Prostate gland (tissue), 2 donors: ENCODE data around the gene VPS41. TPM values are rescaled to one million over a fixed set of nuclear protein-coding genes. Genes with fewer than 3 reads are reported as not detected.
"Not testable (repeated sequence)": the region's sequence is repeated elsewhere in the genome, so short reads cannot be mapped to it uniquely, and the experiment has no call there.

Experiments
- DNase-seq: peaks from one replicate; pipeline ENCODE4 v3.0.0-alpha.2; 2019; ENCODE audit warnings: low spot score
- H3K27ac ChIP-seq, 2 donors: fragments of 200-600 bp; sonication (generic); 2 replicates each; pipeline ENCODE4 v1.5.1; 2017 to 2019
- H3K27me3 ChIP-seq: fragments of 200-600 bp; sonication (generic); replicated peaks from 2 replicates; pipeline ENCODE4 v1.5.1; 2019; ENCODE audit not compliant: insufficient read depth
- H3K36me3 ChIP-seq, 2 donors: fragments of 200-600 bp; sonication (generic); 1 replicate in 1 of 2; 2 replicates in 1 of 2; pipeline versions ENCODE4 v1.5.1 to v1.8.1; 2017 to 2019
- H3K4me1 ChIP-seq: fragments of 200-600 bp; sonication (generic); replicated peaks from 2 replicates; pipeline ENCODE4 v1.5.1; 2019
- H3K4me3 ChIP-seq, 2 donors: fragments of 200-600 bp; sonication (generic); 2 replicates each; pipeline ENCODE4 v1.5.1; 2017 to 2019
- H3K9me3 ChIP-seq: fragments of 200-600 bp; sonication (generic); 2 replicates; pipeline ENCODE4 v1.5.1; 2017
- CTCF ChIP-seq, 4 experiments: fragments of 200-600 bp in 2 of 4; fragments of 450-650 bp in 2 of 4; sonication (generic) in 2 of 4; IDR thresholded peaks; 1 replicate in 3 of 4; 2 replicates in 1 of 4; pipeline ENCODE4 v1.5.1; 2016 to 2019; ENCODE audit warnings: antibody characterized with exemption in 4 of 4, mild to moderate bottlenecking in 2 of 4, moderate library complexity in 2 of 4
- POLR2A ChIP-seq: fragments of 450-650 bp; IDR thresholded peaks from one replicate; pipeline ENCODE4 v1.6.1; 2016; ENCODE audit warnings: antibody characterized with exemption, mild to moderate bottlenecking
- POLR2AphosphoS5 ChIP-seq: sonication (generic); formaldehyde crosslinking; IDR thresholded peaks from one replicate; pipeline ENCODE4 v1.6.1; 2017; ENCODE audit warnings: antibody characterized with exemption
- WGBS: methylation state at CpG from one replicate; pipeline ENCODE4 v1.1.5; 2018; 5-methylcytosine and 5-hydroxymethylcytosine counted together
- intact Hi-C: fragments of 100-400 bp; cut with DNase I; formaldehyde crosslinking; loops from one replicate; pipeline ENCODE4 v1.14.2; 2022
- total RNA-seq, 2 donors: library from RNA; depleted of rRNA; stranded (reverse); fragments of >200 nt; gene quantifications; one replicate each; pipeline ENCODE4 v1.1.0, GENCODE V29; 2016

The VPS41 gene
- total RNA-seq, 2 donors from 2014 or later, result 30.8 to 39.7 TPM

GRCh38 chr7:38863601-38864291 lies 45.2 kb downstream of the VPS41 start:
- DNase-seq, result peak; percentile 26
- H3K9me3 ChIP-seq, result no peaks in the 10 kb centered on the region
- H3K27me3 ChIP-seq, result no peaks in the 10 kb centered on the region
- 54% methylated on average over 7 of the region's 7 CpGs for WGBS
- H3K36me3 ChIP-seq, result no peaks in the 10 kb centered on the region
- TF ChIP-seq CTCF (IDR thresholded peaks at IDR 0.05), result no peak
- TF ChIP-seq POLR2A, result no peak
- TF ChIP-seq POLR2AphosphoS5, result no peak
- no peak overlapping the region for H3K4me3 ChIP-seq
- H3K27ac ChIP-seq, result no peak overlapping the region
- intact Hi-C loops, result no loop called here
- no peaks in the 10 kb centered on the region for H3K4me1 ChIP-seq

- DNase-seq, result no peak
- Histone ChIP-seq H3K27ac (no peak overlapping the region), H3K36me3 (no peaks in the 10 kb centered on the region), H3K4me1 (no peaks in the 10 kb centered on the region), H3K27me3 (no peaks in the 10 kb centered on the region), H3K4me3 (no peak overlapping the region), H3K9me3 (no peaks in the 10 kb centered on the region)
- 94% methylated on average over 3 of the region's 3 CpGs for WGBS
- no peak for TF ChIP-seq POLR2A
- TF ChIP-seq POLR2AphosphoS5, result no peak
- TF ChIP-seq CTCF (IDR thresholded peaks at IDR 0.05), result no peak
- intact Hi-C loops, result no loop called here
These were observed 46.3 kb downstream of the VPS41 start for GRCh38 chr7:38862666-38863065.

GRCh38 chr7:38858259-38858884 lies 50.6 kb downstream of the VPS41 start:
- intact Hi-C loops, result no loop called here
- 71% methylated on average over 5 of the region's 5 CpGs for WGBS
- Histone ChIP-seq H3K36me3 (no peaks in the 10 kb centered on the region), H3K9me3 (no peaks in the 10 kb centered on the region), H3K4me1 (no peaks in the 10 kb centered on the region), H3K27ac (no peak overlapping the region), H3K27me3 (no peaks in the 10 kb centered on the region), H3K4me3 (no peak overlapping the region)
- no peak for DNase-seq
- peak; percentile 74 for TF ChIP-seq POLR2AphosphoS5
- no peak for TF ChIP-seq POLR2A

GRCh38 chr7:38855867-38856266 lies 53.1 kb downstream of the VPS41 start:
- no peaks in the 10 kb centered on the region for H3K4me1 ChIP-seq
- intact Hi-C loops, result no loop called here
- TF ChIP-seq CTCF (IDR thresholded peaks at IDR 0.05), result no peak
- no peak for DNase-seq
- no peak overlapping the region for H3K4me3 ChIP-seq
- H3K27ac ChIP-seq, result no peak overlapping the region
- no peaks in the 10 kb centered on the region for H3K27me3 ChIP-seq
- no peaks in the 10 kb centered on the region for H3K36me3 ChIP-seq
- 90% methylated on average over 2 of the region's 2 CpGs for WGBS
- no peaks in the 10 kb centered on the region for H3K9me3 ChIP-seq

- TF ChIP-seq CTCF (IDR thresholded peaks at IDR 0.05) (no peak), POLR2AphosphoS5 (no peak), POLR2A (no peak)
- WGBS, result 90% methylated on average over 4 of the region's 4 CpGs
These were observed 53.6 kb downstream of the VPS41 start for GRCh38 chr7:38855386-38855785.

GRCh38 chr7:38854947-38855346 lies 54.0 kb downstream of the VPS41 start:
- H3K27ac ChIP-seq, H3K4me1 ChIP-seq, H3K4me3 ChIP-seq, intact Hi-C loops, H3K9me3 ChIP-seq, H3K36me3 ChIP-seq, DNase-seq, H3K27me3 ChIP-seq: not testable (repeated sequence)
- WGBS, result 93% methylated on average over 7 of the region's 7 CpGs

More at GRCh38 chr7:38855386-38855785, 53.6 kb downstream of the VPS41 start:
- intact Hi-C loops, result no loop called here
- no peaks in the 10 kb centered on the region for H3K4me1 ChIP-seq
- no peak overlapping the region for H3K27ac ChIP-seq
- no peaks in the 10 kb centered on the region for H3K27me3 ChIP-seq
- H3K36me3 ChIP-seq, result no peaks in the 10 kb centered on the region
- H3K9me3 ChIP-seq, result no peaks in the 10 kb centered on the region
- H3K4me3 ChIP-seq, result no peak overlapping the region
- no peak for DNase-seq
